Chondrocyte (in vitro differentiated cells): ENCODE results near the gene ZNF433. TPM values are rescaled to one million over a fixed set of nuclear protein-coding genes. Genes with fewer than 3 reads are reported as not detected.
"Not testable (repeated sequence)": the region's sequence is repeated elsewhere in the genome, so short reads cannot be mapped to it uniquely, and the experiment has no call there.

ENCODE experiments used
- DNase-seq: peaks from one replicate; pipeline ENCODE4 v3.0.0; 2021; ENCODE audit warnings: mixed read lengths, low spot score
- H3K27ac Mint-ChIP-seq: one replicate; pipeline ENCODE4 v1.8.0; 2021; ENCODE audit warnings: mild to moderate bottlenecking, moderate library complexity, mixed read lengths; ENCODE audit not compliant: unreplicated experiment
- H3K27me3 Mint-ChIP-seq: 2 replicates; pipeline ENCODE4 v1.8.0; 2021; ENCODE audit warnings: low read depth, mixed read lengths
- H3K36me3 Mint-ChIP-seq: 2 replicates; pipeline ENCODE4 v1.8.0; 2021; ENCODE audit warnings: low read depth, mixed read lengths
- H3K4me1 Mint-ChIP-seq: 2 replicates; pipeline ENCODE4 v1.8.0; 2021; ENCODE audit warnings: low read depth, mild to moderate bottlenecking, mixed read lengths
- H3K4me3 Mint-ChIP-seq: one replicate; pipeline ENCODE4 v1.8.0; 2021; ENCODE audit warnings: mild to moderate bottlenecking, moderate library complexity, mixed read lengths; ENCODE audit not compliant: unreplicated experiment
- H3K9me3 Mint-ChIP-seq: 2 replicates; pipeline ENCODE4 v1.8.0; 2021; ENCODE audit warnings: low read depth, mixed read lengths
- total RNA-seq: library from RNA; stranded (reverse); gene quantifications from 3 replicates; pipeline ENCODE4 v1.2.1, GENCODE V29; 2021
- TF ChIP-seq, protein P1 (sequence below): fragments of 200-600 bp; sonication (generic); IDR thresholded peaks from 2 replicates; pipeline ENCODE4 v1.5.0; 2021; ENCODE audit warnings: antibody characterized with exemption, mild to moderate bottlenecking, moderate library complexity

Gene ZNF433
- total RNA-seq, 1 donor from 2014 or later = 6.0 TPM

DNA sequence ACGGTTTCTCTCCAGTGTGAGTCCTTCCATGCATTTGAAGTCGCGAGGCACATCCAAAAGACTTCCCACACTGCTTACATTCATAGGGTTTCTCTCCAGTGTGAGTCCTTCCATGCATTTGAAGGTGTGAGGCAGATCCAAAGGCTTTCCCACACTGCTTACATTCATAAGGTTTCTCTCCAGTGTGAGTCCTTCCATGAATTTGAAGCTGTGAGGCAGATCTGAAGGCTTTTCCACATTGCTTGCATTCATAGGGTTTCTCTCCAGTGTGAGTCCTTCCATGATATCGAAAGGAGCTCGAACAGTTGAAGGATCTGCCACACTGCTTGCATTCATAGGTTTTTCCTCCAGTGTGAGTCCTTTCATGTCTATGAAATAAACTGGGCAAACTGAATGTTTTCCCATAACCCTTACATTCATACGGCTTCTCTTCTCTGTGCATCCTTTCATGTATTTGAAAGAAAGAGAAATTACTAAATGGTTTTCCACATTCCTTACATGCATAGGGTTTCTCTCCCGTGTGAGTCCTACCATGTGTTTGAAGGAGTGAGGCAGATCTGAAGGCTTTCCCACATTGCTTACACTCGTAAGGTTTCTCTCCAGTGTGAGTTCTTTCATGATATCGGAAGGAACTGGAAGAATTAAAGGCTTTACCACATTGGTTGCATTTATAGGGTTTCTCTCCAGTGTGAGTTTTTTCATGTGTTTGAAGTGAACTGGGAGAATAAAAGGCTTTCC lies 20.3 kb downstream of the ZNF433 start:
- H3K36me3 Mint-ChIP-seq = peaks cover 61% of the 10 kb centered on the region
- no peak for DNase-seq
- no peak overlapping the region for H3K4me3 Mint-ChIP-seq
- TF ChIP-seq, protein P1, sequence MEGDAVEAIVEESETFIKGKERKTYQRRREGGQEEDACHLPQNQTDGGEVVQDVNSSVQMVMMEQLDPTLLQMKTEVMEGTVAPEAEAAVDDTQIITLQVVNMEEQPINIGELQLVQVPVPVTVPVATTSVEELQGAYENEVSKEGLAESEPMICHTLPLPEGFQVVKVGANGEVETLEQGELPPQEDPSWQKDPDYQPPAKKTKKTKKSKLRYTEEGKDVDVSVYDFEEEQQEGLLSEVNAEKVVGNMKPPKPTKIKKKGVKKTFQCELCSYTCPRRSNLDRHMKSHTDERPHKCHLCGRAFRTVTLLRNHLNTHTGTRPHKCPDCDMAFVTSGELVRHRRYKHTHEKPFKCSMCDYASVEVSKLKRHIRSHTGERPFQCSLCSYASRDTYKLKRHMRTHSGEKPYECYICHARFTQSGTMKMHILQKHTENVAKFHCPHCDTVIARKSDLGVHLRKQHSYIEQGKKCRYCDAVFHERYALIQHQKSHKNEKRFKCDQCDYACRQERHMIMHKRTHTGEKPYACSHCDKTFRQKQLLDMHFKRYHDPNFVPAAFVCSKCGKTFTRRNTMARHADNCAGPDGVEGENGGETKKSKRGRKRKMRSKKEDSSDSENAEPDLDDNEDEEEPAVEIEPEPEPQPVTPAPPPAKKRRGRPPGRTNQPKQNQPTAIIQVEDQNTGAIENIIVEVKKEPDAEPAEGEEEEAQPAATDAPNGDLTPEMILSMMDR = no peak
- H3K27ac Mint-ChIP-seq = no peak overlapping the region
- peaks cover 56% of the 10 kb centered on the region for H3K9me3 Mint-ChIP-seq
- no peaks in the 10 kb centered on the region for H3K27me3 Mint-ChIP-seq
- no peaks in the 10 kb centered on the region for H3K4me1 Mint-ChIP-seq

DNA sequence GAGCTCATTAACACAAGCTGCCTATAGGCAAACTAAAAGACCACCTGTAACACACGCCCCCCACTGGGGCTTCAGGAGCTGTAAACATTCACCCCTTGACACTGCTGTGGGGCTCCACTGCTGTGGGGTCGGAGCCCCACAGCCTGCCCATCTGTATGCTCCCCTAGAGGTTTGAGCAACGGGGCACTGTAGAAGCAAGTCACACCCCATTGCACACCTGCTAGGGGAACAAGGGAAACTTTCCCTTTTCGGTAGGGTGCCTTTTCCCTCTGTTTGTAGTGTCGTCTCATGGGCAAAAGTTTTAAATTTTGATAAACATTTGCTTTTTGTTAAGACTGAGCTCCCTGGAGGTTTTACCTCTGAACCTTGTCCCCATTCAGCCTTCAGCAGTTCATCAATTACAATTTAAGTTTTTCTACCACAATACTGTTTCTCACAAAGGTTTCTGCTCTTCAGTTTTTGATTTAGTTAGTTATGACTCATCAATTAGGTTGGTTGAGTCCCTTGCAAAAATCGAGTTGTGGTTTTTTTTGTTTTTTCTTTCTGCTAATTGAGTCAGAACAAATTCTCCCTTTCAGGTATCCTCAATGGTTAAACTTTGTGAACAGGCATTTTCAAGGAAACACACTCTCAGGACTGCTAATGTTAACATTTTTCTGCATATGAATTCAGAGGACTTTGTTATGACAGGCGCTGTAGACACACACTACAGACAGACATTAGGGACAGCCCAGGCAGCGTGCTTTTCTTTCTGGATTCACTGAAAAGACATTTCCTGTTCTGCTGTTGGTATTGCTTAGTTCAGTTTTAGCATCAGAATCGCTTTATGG lies 35.1 kb downstream of the ZNF433 start:
- Mint-ChIP-seq H3K27ac (peak overlapping the region; percentile 62), H3K4me3 (no peak overlapping the region), H3K9me3 (no peaks in the 10 kb centered on the region), H3K27me3 (no peaks in the 10 kb centered on the region), H3K36me3 (peaks cover 3% of the 10 kb centered on the region), H3K4me1 (peaks cover 21% of the 10 kb centered on the region)
- TF ChIP-seq, protein P1 = no peak
- DNase-seq = no peak

DNA sequence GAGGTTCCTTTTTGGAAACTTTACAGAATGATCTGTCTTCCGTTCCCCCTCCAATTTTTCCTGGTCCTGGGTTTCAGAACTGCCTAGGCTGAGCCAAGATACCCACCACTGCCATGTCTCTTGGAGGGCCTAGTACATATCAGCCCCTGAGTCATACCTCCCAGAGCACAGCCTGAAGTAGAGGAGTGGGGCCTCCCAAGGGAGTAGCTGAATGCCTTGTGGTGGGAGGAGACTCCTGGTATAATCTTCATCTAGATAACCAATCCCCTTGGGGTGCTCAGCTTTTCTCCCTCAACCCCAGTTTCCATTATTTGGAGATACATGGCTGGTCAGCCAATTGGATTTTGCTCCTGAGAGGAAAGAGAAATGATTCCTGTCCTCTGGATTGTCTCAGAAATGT lies 40.3 kb downstream of the ZNF433 start:
- TF ChIP-seq, protein P1 = no peak
- Mint-ChIP-seq H3K9me3 (no peaks in the 10 kb centered on the region), H3K27ac (peak overlapping the region; percentile 65), H3K4me3 (no peak overlapping the region), H3K27me3 (no peaks in the 10 kb centered on the region), H3K4me1 (peaks cover 21% of the 10 kb centered on the region), H3K36me3 (no peaks in the 10 kb centered on the region)
- DNase-seq = no peak

DNA sequence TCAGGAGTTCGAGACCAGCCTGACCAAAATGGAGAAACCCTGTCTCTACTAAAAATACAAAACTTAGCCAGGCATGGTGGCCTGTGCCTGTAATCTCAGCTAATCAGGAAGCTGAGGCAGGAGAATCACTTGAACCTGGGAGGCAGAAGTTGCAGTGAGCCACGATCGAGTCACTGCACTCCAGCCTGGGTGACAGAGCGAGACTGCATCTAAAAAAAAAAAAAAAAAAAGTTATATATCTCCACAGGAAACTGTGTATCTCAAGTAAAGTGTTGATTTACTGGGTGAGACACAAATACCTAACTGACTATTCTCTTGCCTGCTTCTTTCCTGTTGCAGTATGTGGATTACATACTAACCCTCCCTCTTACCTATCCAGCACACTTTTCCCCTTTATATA lies 43.6 kb downstream of the ZNF433 start:
- DNase-seq, H3K27ac Mint-ChIP-seq, H3K9me3 Mint-ChIP-seq, H3K36me3 Mint-ChIP-seq, H3K4me3 Mint-ChIP-seq, H3K27me3 Mint-ChIP-seq: not testable (repeated sequence)
- H3K4me1 Mint-ChIP-seq = peaks cover 20% of the 10 kb centered on the region

DNA sequence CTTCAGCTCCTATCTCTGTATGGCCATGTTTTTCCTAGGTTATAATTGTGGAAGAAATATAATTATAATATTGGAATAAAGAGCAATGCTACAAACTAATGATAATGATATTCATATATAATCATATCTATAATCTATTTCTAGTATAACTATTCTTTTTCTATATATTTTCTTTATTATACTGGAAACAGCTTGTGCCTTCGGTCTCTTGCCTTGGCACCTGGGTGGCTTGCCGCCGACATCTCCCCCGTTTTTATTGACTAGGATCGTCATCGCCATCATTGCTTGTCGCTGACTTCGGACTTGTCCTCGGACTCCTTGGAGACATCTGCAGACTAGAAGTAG lies 46.4 kb downstream of the ZNF433 start:
- Mint-ChIP-seq H3K4me1 (peaks cover 13% of the 10 kb centered on the region), H3K4me3 (no peak overlapping the region), H3K27me3 (no peaks in the 10 kb centered on the region), H3K36me3 (no peaks in the 10 kb centered on the region), H3K9me3 (no peaks in the 10 kb centered on the region), H3K27ac (no peak overlapping the region)
- DNase-seq = no peak
- TF ChIP-seq, protein P1 = peak; percentile 27
